ENCODE data around the gene RWDD1.

The RWDD1 gene

GRCh38 chr6:116562019-116562403 lies 9.3 kb upstream of the RWDD1 start:
- Histone ChIP-seq H3K27ac (ENCODE audit: low read depth, low read length) (no peak overlapping the region), H2BK15ac (replicated peaks; ENCODE audit: low read depth) (no peak overlapping the region), H3K79me1 (ENCODE audit: low read length) (no peaks in the 10 kb centered on the region), H3K27me3 (ENCODE audit: insufficient read depth, low read length, poor library complexity) (no peaks in the 10 kb centered on the region), H3K18ac (ENCODE audit: low read length) (no peak overlapping the region), H3K79me2 (ENCODE audit: control insufficient read depth, insufficient read depth, low read length) (no peaks in the 10 kb centered on the region), H2BK5ac (ENCODE audit: low read length) (no peak overlapping the region), H3K4me2 (ENCODE audit: low read length) (no peak overlapping the region), H3K23ac (ENCODE audit: low read length) (no peak overlapping the region), H2AK5ac (ENCODE audit: low read length) (no peak overlapping the region), H3K4me1 (ENCODE audit: control insufficient read depth, low read depth, low read length) (no peaks in the 10 kb centered on the region), H3K9ac (ENCODE audit: low read length) (no peak overlapping the region), H4K8ac (ENCODE audit: low read depth, low read length) (no peak overlapping the region), H3K4ac (ENCODE audit: low read depth, low read length) (no peak overlapping the region), H3K56ac (ENCODE audit: low read length) (no peak overlapping the region), H3K36me3 (ENCODE audit: control insufficient read depth, insufficient read depth, low read length) (no peaks in the 10 kb centered on the region), H3K4me3 (ENCODE audit: low read length) (no peak overlapping the region), H2BK120ac (ENCODE audit: low read depth, low read length) (no peak overlapping the region), H4K5ac (ENCODE audit: low read length) (no peak overlapping the region)
- DNase-seq: no peak
- WGBS (ENCODE audit: extremely low coverage, insufficient coverage, low lambda C conversion rate): no CpG with 5 or more reads among the region's 4 CpGs

- no peaks in the 10 kb centered on the region for H3K36me3 ChIP-seq (ENCODE audit: control insufficient read depth, insufficient read depth, low read length)
- H3K27me3 ChIP-seq (ENCODE audit: insufficient read depth, low read length, poor library complexity): no peaks in the 10 kb centered on the region
- H3K56ac ChIP-seq (ENCODE audit: low read length): no peak overlapping the region
- no peak overlapping the region for H3K27ac ChIP-seq (ENCODE audit: low read depth, low read length)
- DNase-seq: peak; percentile 19
- no peak overlapping the region for H3K4ac ChIP-seq (ENCODE audit: low read depth, low read length)
- no peaks in the 10 kb centered on the region for H3K79me2 ChIP-seq (ENCODE audit: control insufficient read depth, insufficient read depth, low read length)
- no peaks in the 10 kb centered on the region for H3K4me1 ChIP-seq (ENCODE audit: control insufficient read depth, low read depth, low read length)
- H3K23ac ChIP-seq (ENCODE audit: low read length): no peak overlapping the region
- no peak overlapping the region for H3K4me2 ChIP-seq (ENCODE audit: low read length)
- no peak overlapping the region for H3K9ac ChIP-seq (ENCODE audit: low read length)
- no peak overlapping the region for H3K4me3 ChIP-seq (ENCODE audit: low read length)
- WGBS (ENCODE audit: extremely low coverage, insufficient coverage, low lambda C conversion rate): no CpG with 5 or more reads among the region's 3 CpGs
- H2AK5ac ChIP-seq (ENCODE audit: low read length): no peak overlapping the region
- no peak overlapping the region for H2BK120ac ChIP-seq (ENCODE audit: low read depth, low read length)
- H4K8ac ChIP-seq (ENCODE audit: low read depth, low read length): no peak overlapping the region
- no peaks in the 10 kb centered on the region for H3K79me1 ChIP-seq (ENCODE audit: low read length)
- H3K18ac ChIP-seq (ENCODE audit: low read length): no peak overlapping the region
- H2BK5ac ChIP-seq (ENCODE audit: low read length): no peak overlapping the region
- H2BK15ac ChIP-seq (replicated peaks; ENCODE audit: low read depth): no peak overlapping the region
- H4K5ac ChIP-seq (ENCODE audit: low read length): no peak overlapping the region
Observed at GRCh38 chr6:116562614-116563013, 8.7 kb upstream of the RWDD1 start.

DNA sequence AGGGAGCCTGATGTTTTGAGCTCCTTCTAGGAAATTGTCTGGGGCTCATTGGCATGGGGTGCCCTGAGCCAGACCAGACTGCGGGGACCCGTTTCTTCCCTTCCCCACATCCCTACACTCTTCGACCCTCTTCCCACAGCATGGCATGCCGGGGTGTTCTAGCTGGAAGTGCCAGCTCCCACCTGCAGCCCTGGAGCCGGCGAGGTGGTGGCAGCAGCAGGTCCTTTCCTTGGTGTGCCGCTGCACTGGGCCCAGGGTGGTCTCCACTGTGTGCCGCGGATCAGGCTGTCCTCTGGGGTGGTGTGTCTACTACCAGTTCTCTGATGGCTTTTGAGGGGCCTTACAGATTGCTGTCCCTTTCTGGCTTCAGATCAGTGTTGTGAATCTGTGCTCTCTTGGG lies 7.5 kb upstream of the RWDD1 start:
- Histone ChIP-seq H3K79me2 (ENCODE audit: control insufficient read depth, insufficient read depth, low read length) (no peaks in the 10 kb centered on the region), H3K4me1 (ENCODE audit: control insufficient read depth, low read depth, low read length) (no peaks in the 10 kb centered on the region), H3K27me3 (ENCODE audit: insufficient read depth, low read length, poor library complexity) (no peaks in the 10 kb centered on the region), H2BK120ac (ENCODE audit: low read depth, low read length) (no peak overlapping the region), H2BK5ac (ENCODE audit: low read length) (no peak overlapping the region), H3K4ac (ENCODE audit: low read depth, low read length) (no peak overlapping the region), H3K4me2 (ENCODE audit: low read length) (no peak overlapping the region), H2BK15ac (replicated peaks; ENCODE audit: low read depth) (no peak overlapping the region), H2AK5ac (ENCODE audit: low read length) (no peak overlapping the region), H3K36me3 (ENCODE audit: control insufficient read depth, insufficient read depth, low read length) (no peaks in the 10 kb centered on the region), H3K56ac (ENCODE audit: low read length) (no peak overlapping the region), H3K23ac (ENCODE audit: low read length) (no peak overlapping the region), H3K18ac (ENCODE audit: low read length) (no peak overlapping the region), H3K4me3 (ENCODE audit: low read length) (no peak overlapping the region), H3K27ac (ENCODE audit: low read depth, low read length) (no peak overlapping the region), H3K79me1 (ENCODE audit: low read length) (no peaks in the 10 kb centered on the region), H4K8ac (ENCODE audit: low read depth, low read length) (no peak overlapping the region), H3K9ac (ENCODE audit: low read length) (no peak overlapping the region), H4K5ac (ENCODE audit: low read length) (no peak overlapping the region)
- no peak for DNase-seq
- WGBS (ENCODE audit: extremely low coverage, insufficient coverage, low lambda C conversion rate): no CpG with 5 or more reads among the region's 9 CpGs

DNA sequence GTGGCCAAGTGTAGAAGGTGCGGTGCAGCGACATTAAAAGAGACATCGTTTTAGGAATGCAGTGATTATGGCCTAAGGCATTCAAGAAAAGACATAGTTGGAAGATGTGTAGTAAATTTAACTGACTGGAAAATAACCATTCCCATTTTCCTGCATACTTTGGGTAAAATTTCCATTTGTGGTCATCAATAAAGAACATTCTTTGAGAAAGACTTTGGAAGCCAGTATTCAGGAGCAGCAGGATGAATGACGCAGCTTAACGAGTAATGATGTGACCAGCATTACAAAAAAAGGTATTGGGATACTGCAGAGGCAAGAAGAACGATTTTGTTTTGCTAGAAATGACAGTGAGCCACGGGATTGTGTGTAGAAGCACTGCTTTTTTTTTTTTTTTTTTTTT lies 7.0 kb upstream of the RWDD1 start:
- Histone ChIP-seq H2BK120ac (ENCODE audit: low read depth, low read length) (no peak overlapping the region), H3K18ac (ENCODE audit: low read length) (no peak overlapping the region), H4K5ac (ENCODE audit: low read length) (no peak overlapping the region), H3K9ac (ENCODE audit: low read length) (no peak overlapping the region), H3K36me3 (ENCODE audit: control insufficient read depth, insufficient read depth, low read length) (no peaks in the 10 kb centered on the region), H3K23ac (ENCODE audit: low read length) (no peak overlapping the region), H3K4me2 (ENCODE audit: low read length) (no peak overlapping the region), H3K27me3 (ENCODE audit: insufficient read depth, low read length, poor library complexity) (no peaks in the 10 kb centered on the region), H2BK15ac (replicated peaks; ENCODE audit: low read depth) (no peak overlapping the region), H2BK5ac (ENCODE audit: low read length) (no peak overlapping the region), H4K8ac (ENCODE audit: low read depth, low read length) (no peak overlapping the region), H3K4me1 (ENCODE audit: control insufficient read depth, low read depth, low read length) (no peaks in the 10 kb centered on the region), H3K27ac (ENCODE audit: low read depth, low read length) (no peak overlapping the region), H3K79me2 (ENCODE audit: control insufficient read depth, insufficient read depth, low read length) (no peaks in the 10 kb centered on the region), H3K56ac (ENCODE audit: low read length) (no peak overlapping the region), H2AK5ac (ENCODE audit: low read length) (no peak overlapping the region), H3K4ac (ENCODE audit: low read depth, low read length) (no peak overlapping the region), H3K4me3 (ENCODE audit: low read length) (no peak overlapping the region), H3K79me1 (ENCODE audit: low read length) (no peaks in the 10 kb centered on the region)
- no peak for DNase-seq
- WGBS (ENCODE audit: extremely low coverage, insufficient coverage, low lambda C conversion rate): no CpG with 5 or more reads among the region's 7 CpGs

GRCh38 chr6:116564921-116565872 lies 6.1 kb upstream of the RWDD1 start:
- Histone ChIP-seq H3K27ac (ENCODE audit: low read depth, low read length) (no peak overlapping the region), H3K18ac (ENCODE audit: low read length) (no peak overlapping the region), H3K4ac (ENCODE audit: low read depth, low read length) (no peak overlapping the region), H2AK5ac (ENCODE audit: low read length) (no peak overlapping the region), H3K27me3 (ENCODE audit: insufficient read depth, low read length, poor library complexity) (no peaks in the 10 kb centered on the region), H4K8ac (ENCODE audit: low read depth, low read length) (no peak overlapping the region), H3K36me3 (ENCODE audit: control insufficient read depth, insufficient read depth, low read length) (no peaks in the 10 kb centered on the region), H3K79me2 (ENCODE audit: control insufficient read depth, insufficient read depth, low read length) (no peaks in the 10 kb centered on the region), H3K56ac (ENCODE audit: low read length) (no peak overlapping the region), H3K4me3 (ENCODE audit: low read length) (no peak overlapping the region), H2BK5ac (ENCODE audit: low read length) (no peak overlapping the region), H3K9ac (ENCODE audit: low read length) (no peak overlapping the region), H4K5ac (ENCODE audit: low read length) (no peak overlapping the region), H3K4me2 (ENCODE audit: low read length) (no peak overlapping the region), H2BK15ac (replicated peaks; ENCODE audit: low read depth) (no peak overlapping the region), H2BK120ac (ENCODE audit: low read depth, low read length) (no peak overlapping the region), H3K23ac (ENCODE audit: low read length) (no peak overlapping the region), H3K79me1 (ENCODE audit: low read length) (no peaks in the 10 kb centered on the region), H3K4me1 (ENCODE audit: control insufficient read depth, low read depth, low read length) (no peaks in the 10 kb centered on the region)
- DNase-seq: no peak
- no CpG with 5 or more reads among the region's 42 CpGs for WGBS (ENCODE audit: extremely low coverage, insufficient coverage, low lambda C conversion rate)

DNA sequence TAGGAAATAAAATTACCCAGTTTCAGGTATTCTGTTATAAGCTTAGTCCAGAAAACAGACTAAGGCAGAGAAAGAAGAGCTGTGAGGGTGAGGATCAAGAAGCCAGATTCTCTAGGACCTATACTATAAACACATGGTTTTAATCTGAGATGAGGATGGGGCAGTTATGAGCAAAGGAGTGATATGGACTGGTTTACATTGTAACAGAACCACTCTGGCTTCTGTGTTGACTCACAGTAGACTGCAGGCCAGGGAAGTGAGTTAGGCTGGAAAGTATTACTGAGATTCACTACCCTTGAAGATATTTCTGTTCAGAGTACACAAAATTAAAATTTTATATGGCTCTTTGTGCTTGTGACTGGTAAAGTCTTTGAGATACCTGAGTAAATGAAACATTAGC lies 3.2 kb upstream of the RWDD1 start:
- H3K79me1 ChIP-seq (ENCODE audit: low read length): peaks cover 6% of the 10 kb centered on the region
- H3K79me2 ChIP-seq (ENCODE audit: control insufficient read depth, insufficient read depth, low read length): peaks cover 17% of the 10 kb centered on the region
- H2BK15ac ChIP-seq (replicated peaks; ENCODE audit: low read depth): no peak overlapping the region
- no peaks in the 10 kb centered on the region for H3K27me3 ChIP-seq (ENCODE audit: insufficient read depth, low read length, poor library complexity)
- H3K9ac ChIP-seq (ENCODE audit: low read length): no peak overlapping the region
- H3K23ac ChIP-seq (ENCODE audit: low read length): no peak overlapping the region
- H3K4me1 ChIP-seq (ENCODE audit: control insufficient read depth, low read depth, low read length): peaks cover 3% of the 10 kb centered on the region
- DNase-seq: no peak
- H3K4me3 ChIP-seq (ENCODE audit: low read length): no peak overlapping the region
- no peak overlapping the region for H2BK120ac ChIP-seq (ENCODE audit: low read depth, low read length)
- no peak overlapping the region for H3K18ac ChIP-seq (ENCODE audit: low read length)
- no peak overlapping the region for H4K5ac ChIP-seq (ENCODE audit: low read length)
- H3K27ac ChIP-seq (ENCODE audit: low read depth, low read length): no peak overlapping the region
- H4K8ac ChIP-seq (ENCODE audit: low read depth, low read length): no peak overlapping the region
- H3K56ac ChIP-seq (ENCODE audit: low read length): no peak overlapping the region
- no peaks in the 10 kb centered on the region for H3K36me3 ChIP-seq (ENCODE audit: control insufficient read depth, insufficient read depth, low read length)
- no peak overlapping the region for H3K4me2 ChIP-seq (ENCODE audit: low read length)
- no peak overlapping the region for H3K4ac ChIP-seq (ENCODE audit: low read depth, low read length)
- no peak overlapping the region for H2AK5ac ChIP-seq (ENCODE audit: low read length)
- H2BK5ac ChIP-seq (ENCODE audit: low read length): no peak overlapping the region
